ENCODE results near the gene PPP1R3F.

The PPP1R3F gene

GRCh38 chrX:49244207-49244606 is 25.4 kb upstream of the PPP1R3F start:
- no peaks in the 10 kb centered on the region for H3K27me3 ChIP-seq (replicated peaks)
- no peak for TF ChIP-seq CTCF (IDR thresholded peaks at IDR 0.05; ENCODE audit: low read depth, low read length, missing control alignments)
- in situ Hi-C loops (cut with HindIII; ENCODE audit: low pct_ligation_motif_present, low sequenced_read_pairs), result no loop called here
- no peak for DNase-seq
- no peaks in the 10 kb centered on the region for H3K36me3 ChIP-seq (replicated peaks)
- no peak overlapping the region for H3K27ac ChIP-seq
- no peak overlapping the region for H3K4me3 ChIP-seq (ENCODE audit: low read depth, low read length)

- no peak overlapping the region for H3K4me3 ChIP-seq (ENCODE audit: low read depth, low read length)
- in situ Hi-C loops (cut with HindIII; ENCODE audit: low pct_ligation_motif_present, low sequenced_read_pairs), result no loop called here
- no peak for TF ChIP-seq CTCF (IDR thresholded peaks at IDR 0.05; ENCODE audit: low read depth, low read length, missing control alignments)
- no peaks in the 10 kb centered on the region for H3K36me3 ChIP-seq (replicated peaks)
- H3K27me3 ChIP-seq (replicated peaks), result no peaks in the 10 kb centered on the region
- H3K27ac ChIP-seq, result no peak overlapping the region
- DNase-seq, result no peak
Measured at GRCh38 chrX:49246541-49246940, 23.1 kb upstream of the PPP1R3F start.

- H3K4me3 ChIP-seq (ENCODE audit: low read depth, low read length), result no peak overlapping the region
- no peak overlapping the region for H3K27ac ChIP-seq
- H3K36me3 ChIP-seq (replicated peaks), result no peaks in the 10 kb centered on the region
- in situ Hi-C loops (cut with HindIII; ENCODE audit: low pct_ligation_motif_present, low sequenced_read_pairs), result no loop called here
- TF ChIP-seq CTCF (IDR thresholded peaks at IDR 0.05; ENCODE audit: low read depth, low read length, missing control alignments), result no peak
- no peak for DNase-seq
- no peaks in the 10 kb centered on the region for H3K27me3 ChIP-seq (replicated peaks)
Measured at GRCh38 chrX:49247346-49247745, 22.2 kb upstream of the PPP1R3F start.

GRCh38 chrX:49247916-49248811 is 21.4 kb upstream of the PPP1R3F start:
- TF ChIP-seq CTCF (IDR thresholded peaks at IDR 0.05; ENCODE audit: low read depth, low read length, missing control alignments), result no peak
- Histone ChIP-seq H3K27me3 (replicated peaks) (no peaks in the 10 kb centered on the region), H3K4me3 (ENCODE audit: low read depth, low read length) (no peak overlapping the region), H3K27ac (no peak overlapping the region), H3K36me3 (replicated peaks) (no peaks in the 10 kb centered on the region)
- in situ Hi-C loops (cut with HindIII; ENCODE audit: low pct_ligation_motif_present, low sequenced_read_pairs), result no loop called here
- DNase-seq, result no peak

GRCh38 chrX:49249071-49249470 is 20.5 kb upstream of the PPP1R3F start:
- no peak for DNase-seq
- H3K4me3 ChIP-seq (ENCODE audit: low read depth, low read length), result no peak overlapping the region
- no peak overlapping the region for H3K27ac ChIP-seq
- in situ Hi-C loops (cut with HindIII; ENCODE audit: low pct_ligation_motif_present, low sequenced_read_pairs), result no loop called here
- TF ChIP-seq CTCF (IDR thresholded peaks at IDR 0.05; ENCODE audit: low read depth, low read length, missing control alignments), result no peak
- no peaks in the 10 kb centered on the region for H3K36me3 ChIP-seq (replicated peaks)
- no peaks in the 10 kb centered on the region for H3K27me3 ChIP-seq (replicated peaks)

GRCh38 chrX:49249616-49250015 is 20.0 kb upstream of the PPP1R3F start:
- no peak for DNase-seq
- H3K27ac ChIP-seq, result no peak overlapping the region
- no peaks in the 10 kb centered on the region for H3K36me3 ChIP-seq (replicated peaks)
- no peak overlapping the region for H3K4me3 ChIP-seq (ENCODE audit: low read depth, low read length)
- no peaks in the 10 kb centered on the region for H3K27me3 ChIP-seq (replicated peaks)
- TF ChIP-seq CTCF (IDR thresholded peaks at IDR 0.05; ENCODE audit: low read depth, low read length, missing control alignments), result no peak
- in situ Hi-C loops (cut with HindIII; ENCODE audit: low pct_ligation_motif_present, low sequenced_read_pairs), result no loop called here
